Cerebellar nuclear complex (tissue), 1 donor: Measurements from ENCODE around the gene CT47B1.
"Not testable (repeated sequence)": the region's sequence is repeated elsewhere in the genome, so short reads cannot be mapped to it uniquely, and the experiment has no call there.

Experiments used
- DNase-seq, 2 experiments: peaks; one replicate each; lab custom pipeline; 2025; lab: John Stamatoyannopoulos, UW

CT47B1 gene

GRCh38 chrX:120875766-120876165, at the start of gene CT47B1:
Gene CT47B1 (minus strand): TSS chrX:120875866. CDS start chrX:120875670, 196 bp downstream.
- not testable (repeated sequence) for DNase-seq

DNA sequence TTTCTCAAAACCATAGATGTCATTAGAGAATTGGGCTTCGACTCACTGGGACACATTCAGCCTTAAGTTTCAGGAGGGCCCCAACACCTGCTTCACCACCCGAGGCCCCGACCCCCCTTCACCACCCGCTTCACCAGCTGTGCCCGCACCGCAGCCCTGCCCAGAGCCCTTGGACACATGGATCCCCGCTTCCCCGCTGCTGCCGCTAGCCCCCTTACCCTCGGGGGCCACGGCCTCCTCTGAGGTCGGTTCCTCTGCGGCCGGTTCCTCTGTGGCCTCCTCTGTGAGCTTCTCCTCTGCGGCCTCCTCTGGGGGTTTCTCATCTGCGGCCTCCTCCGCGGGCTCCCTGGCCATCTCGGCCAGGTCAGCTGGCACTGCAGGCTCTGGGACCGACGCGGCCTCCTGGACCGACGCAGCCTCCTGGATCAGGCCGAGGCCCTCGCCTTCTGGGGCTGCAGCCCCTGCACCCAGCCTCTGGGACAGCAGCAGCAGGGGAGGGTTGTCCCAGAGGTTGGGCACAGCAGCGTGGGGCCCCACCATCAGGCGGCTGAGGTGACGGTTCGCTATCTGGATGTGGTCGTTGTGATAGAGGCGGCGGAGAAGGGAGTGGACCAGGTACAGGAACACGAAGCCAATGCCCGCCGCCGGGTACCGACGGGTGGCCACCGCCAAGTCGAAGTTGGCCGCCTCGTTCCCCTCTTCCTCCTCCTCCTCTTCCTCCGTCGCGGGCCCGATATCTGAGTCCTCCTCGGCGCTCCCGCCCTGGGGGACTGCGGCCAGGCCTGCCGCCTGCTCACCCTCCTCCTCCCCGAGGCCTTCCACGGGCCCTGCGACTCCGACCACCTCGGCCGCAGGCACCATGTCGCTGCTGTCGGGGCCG, 748 bp downstream of the CT47B1 start:
- no peak for DNase-seq

DNA sequence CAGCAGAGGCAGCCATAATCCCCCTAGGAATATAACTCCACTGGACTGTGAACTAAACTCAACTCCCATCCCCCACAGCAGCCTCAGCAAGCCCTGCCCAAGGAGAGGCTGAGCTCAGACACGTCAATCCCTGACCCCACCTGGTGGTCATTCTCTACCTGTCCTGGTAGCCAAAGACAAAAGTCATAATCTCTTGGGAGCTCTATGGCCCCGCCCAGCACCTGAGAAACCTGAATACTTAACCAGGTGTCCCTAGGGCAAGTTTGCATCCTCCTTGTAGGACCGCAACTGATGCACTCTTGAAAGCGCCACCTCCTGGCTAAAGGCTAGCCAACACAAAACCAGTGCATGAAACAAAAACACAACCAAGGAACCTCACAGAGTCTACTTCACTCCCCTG, 18.4 kb downstream of the CT47B1 start:
- DNase-seq = no peak

DNA sequence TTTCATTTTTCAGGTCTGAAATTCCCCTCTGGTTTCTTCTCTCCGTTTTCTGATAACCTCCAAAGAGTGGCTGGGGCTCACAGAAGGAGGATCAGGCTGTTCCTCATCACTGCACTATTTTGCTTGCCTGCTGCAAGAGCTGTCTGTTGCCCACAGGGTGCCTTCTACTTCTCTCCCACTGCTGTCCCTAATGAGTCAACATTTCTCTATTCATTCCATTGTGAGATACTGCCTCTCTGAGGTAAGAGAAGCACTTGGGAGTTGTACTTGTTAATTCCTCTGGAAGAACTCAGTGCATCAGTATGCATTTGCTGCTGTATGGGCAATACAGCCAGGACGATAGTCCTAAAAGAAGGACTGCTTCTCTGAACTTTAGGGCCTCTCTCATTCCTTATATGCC, 34.8 kb downstream of the CT47B1 start:
- DNase-seq = no peak

- DNase-seq = no peak
These were observed 36.2 kb downstream of the CT47B1 start for GRCh38 chrX:120839491-120839890.

- not testable (repeated sequence) for DNase-seq
These were observed 48.5 kb downstream of the CT47B1 start for GRCh38 chrX:120827213-120827612.

GRCh38 chrX:120825146-120825545, 50.5 kb downstream of the CT47B1 start:
- no peak for DNase-seq

DNA sequence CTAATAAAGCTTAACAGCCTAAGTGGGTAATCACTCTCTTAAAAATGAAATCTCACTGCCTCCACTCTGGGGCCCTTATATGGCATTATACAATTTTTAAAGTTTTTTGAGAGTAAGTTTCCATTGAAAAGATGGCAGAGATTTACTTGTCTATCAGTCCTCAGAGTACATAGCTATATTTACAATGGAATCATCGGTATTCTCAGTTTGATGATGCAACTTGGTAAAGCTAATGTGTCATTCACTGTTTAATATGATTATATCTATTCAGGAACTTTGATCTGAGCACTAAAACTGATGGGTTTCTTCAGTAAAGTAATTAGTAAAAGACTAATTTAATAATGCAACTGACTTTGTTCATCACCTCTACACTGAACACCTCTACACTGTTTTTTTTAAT, 51.6 kb downstream of the CT47B1 start:
- DNase-seq = no peak

- no peak for DNase-seq
These were observed 52.1 kb downstream of the CT47B1 start for GRCh38 chrX:120823556-120823955.
